Hepatocyte (in vitro differentiated cells): Measurements from ENCODE around the gene ACACA. TPM values are rescaled to one million over a fixed set of nuclear protein-coding genes. Genes with fewer than 3 reads are reported as not detected.
A peak's percentile ranks its signal among the peaks of the same experiment; 100 is the strongest.

ENCODE experiments used
- DNase-seq: peaks from one replicate; pipeline ENCODE4 v3.0.0-alpha.2; 2016; ENCODE audit warnings: low spot score
- H2AFZ ChIP-seq: fragments of 200-600 bp; sonication (generic); 2 replicates; pipeline ENCODE4 v1.6.0; 2016; ENCODE audit warnings: antibody characterized with exemption, mild to moderate bottlenecking
- H3K27ac ChIP-seq: fragments of 200-600 bp; sonication (generic); 2 replicates; pipeline ENCODE4 v1.5.1; 2016; ENCODE audit warnings: mild to moderate bottlenecking
- H3K27me3 ChIP-seq: fragments of 200-600 bp; sonication (generic); 2 replicates; pipeline ENCODE4 v1.6.1; 2016
- H3K36me3 ChIP-seq: fragments of 200-600 bp; sonication (generic); replicated peaks from 2 replicates; pipeline ENCODE4 v1.5.1; 2016; ENCODE audit warnings: low read depth; ENCODE audit not compliant: insufficient read depth
- H3K4me1 ChIP-seq: fragments of 200-600 bp; sonication (generic); 2 replicates; pipeline ENCODE4 v1.5.1; 2016; ENCODE audit warnings: mild to moderate bottlenecking, moderate library complexity; ENCODE audit not compliant: insufficient read depth
- H3K4me2 ChIP-seq: fragments of 200-600 bp; sonication (generic); 2 replicates; pipeline ENCODE4 v1.6.0; 2016
- H3K4me3 ChIP-seq: fragments of 200-600 bp; sonication (generic); 2 replicates; pipeline ENCODE4 v1.5.1; 2016; ENCODE audit warnings: mild to moderate bottlenecking
- H3K79me2 ChIP-seq: fragments of 200-600 bp; sonication (generic); 2 replicates; pipeline ENCODE4 v1.6.0; 2017; ENCODE audit warnings: mild to moderate bottlenecking
- H3K9me2 ChIP-seq: fragments of 200-600 bp; sonication (generic); replicated peaks from 2 replicates; pipeline ENCODE4 v1.6.0; 2017; ENCODE audit warnings: mild to moderate bottlenecking; ENCODE audit not compliant: insufficient read depth
- H3K9me3 ChIP-seq: fragments of 200-600 bp; sonication (generic); 2 replicates; pipeline ENCODE4 v1.5.1; 2016; ENCODE audit warnings: low read depth, mild to moderate bottlenecking
- H4K20me1 ChIP-seq: fragments of 200-600 bp; sonication (generic); 2 replicates; pipeline ENCODE4 v1.6.0; 2016; ENCODE audit warnings: mild to moderate bottlenecking; ENCODE audit not compliant: insufficient read depth, poor library complexity, severe bottlenecking
- CTCF ChIP-seq: fragments of 200-600 bp; sonication (generic); IDR thresholded peaks from 2 replicates; pipeline ENCODE4 v1.5.1; 2016; ENCODE audit warnings: antibody characterized with exemption, mild to moderate bottlenecking; ENCODE audit not compliant: poor library complexity
- EZH2 ChIP-seq: fragments of 200-600 bp; sonication (generic); IDR thresholded peaks from 2 replicates; pipeline ENCODE4 v1.6.1; 2016; ENCODE audit warnings: antibody characterized with exemption, mild to moderate bottlenecking, borderline replicate concordance
- EZH2phosphoT487 ChIP-seq: fragments of 200-600 bp; sonication (generic); IDR thresholded peaks from one replicate; pipeline ENCODE4 v1.6.1; 2018; ENCODE audit warnings: antibody characterized with exemption, mild to moderate bottlenecking, low read depth, moderate library complexity; ENCODE audit not compliant: unreplicated experiment, severe bottlenecking
- WGBS: methylation state at CpG from one replicate; pipeline ENCODE4 v1.1.6; 2016; ENCODE audit warnings: low lambda C conversion rate; ENCODE audit errors: missing lambda C conversion rate; 5-methylcytosine and 5-hydroxymethylcytosine counted together
- polyA plus RNA-seq: library from polyadenylated mRNA; unstranded; fragments of >200 nt; fragmentation: Nextera tagmentation; extraction: Ambion mirVana; gene quantifications from 2 replicates; pipeline ENCODE4 v1.2.1, GENCODE V29; 2016
- total RNA-seq: library from RNA; depleted of rRNA; stranded (reverse); fragments of >200 nt; gene quantifications from 2 replicates; pipeline ENCODE4 v1.2.3, GENCODE V29; 2014

Gene ACACA
- total and polyA plus RNA-seq, 2 experiments from 2014 or later = 37.4 to 53.8 TPM

- Histone ChIP-seq H3K36me3 (no peaks in the 10 kb centered on the region), H3K4me2 (no peak overlapping the region), H2AFZ (no peak overlapping the region), H3K79me2 (no peaks in the 10 kb centered on the region), H3K4me1 (peaks cover 13% of the 10 kb centered on the region), H3K9me2 (no peaks in the 10 kb centered on the region), H3K9me3 (no peaks in the 10 kb centered on the region), H3K27me3 (no peaks in the 10 kb centered on the region), H3K4me3 (no peak overlapping the region), H3K27ac (no peak overlapping the region), H4K20me1 (no peaks in the 10 kb centered on the region)
- DNase-seq = no peak
- no peak for TF ChIP-seq EZH2phosphoT487
- TF ChIP-seq EZH2 = no peak
- no peak for TF ChIP-seq CTCF
- 97% methylated on average over 7 of the region's 7 CpGs for WGBS
These were observed 13.3 kb downstream of the ACACA start for GRCh38 chr17:37393352-37393751.

GRCh38 chr17:37392024-37392590 is 14.5 kb downstream of the ACACA start:
- TF ChIP-seq EZH2 (no peak), EZH2phosphoT487 (no peak), CTCF (no peak)
- Histone ChIP-seq H3K4me3 (no peak overlapping the region), H3K9me3 (no peaks in the 10 kb centered on the region), H3K27ac (peak overlapping the region; percentile 66), H3K36me3 (no peaks in the 10 kb centered on the region), H2AFZ (peak overlapping the region; percentile 8), H3K4me1 (peaks cover 13% of the 10 kb centered on the region), H3K9me2 (no peaks in the 10 kb centered on the region), H4K20me1 (no peaks in the 10 kb centered on the region), H3K27me3 (no peaks in the 10 kb centered on the region), H3K79me2 (no peaks in the 10 kb centered on the region), H3K4me2 (peak overlapping the region; percentile 56)
- 54% methylated on average over 3 of the region's 3 CpGs for WGBS
- DNase-seq = peak; percentile 16

- TF ChIP-seq CTCF (no peak), EZH2phosphoT487 (no peak), EZH2 (no peak)
These were observed 15.5 kb downstream of the ACACA start for GRCh38 chr17:37391146-37391545.

More at GRCh38 chr17:37391146-37391545, 15.5 kb downstream of the ACACA start:
- no peaks in the 10 kb centered on the region for H3K36me3 ChIP-seq
- no peaks in the 10 kb centered on the region for H4K20me1 ChIP-seq
- no peaks in the 10 kb centered on the region for H3K9me2 ChIP-seq
- no peak overlapping the region for H2AFZ ChIP-seq
- WGBS = 86% methylated on average over 6 of the region's 6 CpGs
- no peak for DNase-seq
- H3K4me1 ChIP-seq = peaks cover 13% of the 10 kb centered on the region
- H3K27me3 ChIP-seq = no peaks in the 10 kb centered on the region
- peak overlapping the region; percentile 56 for H3K4me2 ChIP-seq
- no peak overlapping the region for H3K4me3 ChIP-seq
- H3K79me2 ChIP-seq = no peaks in the 10 kb centered on the region
- peak overlapping the region; percentile 66 for H3K27ac ChIP-seq
- H3K9me3 ChIP-seq = no peaks in the 10 kb centered on the region
